ENCODE data around the gene PITPNC1.

PITPNC1 gene

DNA sequence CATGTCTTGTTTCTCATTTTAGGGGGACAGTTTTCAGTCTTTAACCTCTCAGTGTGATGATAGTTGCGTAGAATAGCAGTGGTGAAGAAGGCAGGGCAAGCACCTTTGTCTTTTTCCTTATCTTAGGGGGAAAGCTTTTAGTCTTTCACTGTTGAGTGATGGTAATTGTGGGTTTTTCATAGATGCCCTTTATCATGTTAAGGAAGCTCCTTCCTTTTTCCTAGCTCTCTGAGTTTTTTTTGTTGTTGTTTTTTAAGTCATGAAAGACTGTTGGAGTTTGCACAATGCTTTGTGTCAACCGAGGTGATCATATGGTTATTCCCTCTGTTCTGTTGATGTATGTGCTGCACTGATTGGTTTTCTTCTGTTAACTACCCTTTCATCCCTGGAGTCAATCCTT lies 356.4 kb downstream of the PITPNC1 start:
- no peak overlapping the region for H3K4me3 ChIP-seq (replicated peaks; ENCODE audit: low read depth, low read length)
- no peak for DNase-seq (ENCODE audit: extremely low read depth, low read depth)
- TF ChIP-seq, protein P1, sequence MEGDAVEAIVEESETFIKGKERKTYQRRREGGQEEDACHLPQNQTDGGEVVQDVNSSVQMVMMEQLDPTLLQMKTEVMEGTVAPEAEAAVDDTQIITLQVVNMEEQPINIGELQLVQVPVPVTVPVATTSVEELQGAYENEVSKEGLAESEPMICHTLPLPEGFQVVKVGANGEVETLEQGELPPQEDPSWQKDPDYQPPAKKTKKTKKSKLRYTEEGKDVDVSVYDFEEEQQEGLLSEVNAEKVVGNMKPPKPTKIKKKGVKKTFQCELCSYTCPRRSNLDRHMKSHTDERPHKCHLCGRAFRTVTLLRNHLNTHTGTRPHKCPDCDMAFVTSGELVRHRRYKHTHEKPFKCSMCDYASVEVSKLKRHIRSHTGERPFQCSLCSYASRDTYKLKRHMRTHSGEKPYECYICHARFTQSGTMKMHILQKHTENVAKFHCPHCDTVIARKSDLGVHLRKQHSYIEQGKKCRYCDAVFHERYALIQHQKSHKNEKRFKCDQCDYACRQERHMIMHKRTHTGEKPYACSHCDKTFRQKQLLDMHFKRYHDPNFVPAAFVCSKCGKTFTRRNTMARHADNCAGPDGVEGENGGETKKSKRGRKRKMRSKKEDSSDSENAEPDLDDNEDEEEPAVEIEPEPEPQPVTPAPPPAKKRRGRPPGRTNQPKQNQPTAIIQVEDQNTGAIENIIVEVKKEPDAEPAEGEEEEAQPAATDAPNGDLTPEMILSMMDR (IDR thresholded peaks at IDR 0.05; ENCODE audit: low read depth, low read length, missing control alignments), result no peak

DNA sequence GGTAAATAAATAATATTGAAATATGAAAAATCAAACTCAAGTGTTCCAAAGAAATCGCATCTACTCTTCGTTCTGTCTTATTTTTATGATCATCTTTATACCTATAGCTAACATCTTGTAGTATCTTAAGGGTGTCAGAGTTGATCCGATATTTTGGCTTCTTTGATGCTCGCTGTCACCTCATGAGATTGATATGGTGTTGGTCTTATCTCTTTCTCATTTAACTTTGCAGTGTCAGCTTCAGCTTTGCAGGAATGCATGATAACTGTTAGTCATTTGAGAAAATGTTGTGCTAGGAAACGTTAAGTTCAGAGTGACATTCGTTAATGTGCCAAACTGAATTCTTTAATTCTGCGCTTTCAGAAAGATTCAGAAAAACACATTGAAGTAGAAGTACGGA lies 360.1 kb downstream of the PITPNC1 start:
- DNase-seq (ENCODE audit: extremely low read depth, low read depth), result no peak
- TF ChIP-seq, protein P1 (IDR thresholded peaks at IDR 0.05; ENCODE audit: low read depth, low read length, missing control alignments), result no peak
- H3K4me3 ChIP-seq (replicated peaks; ENCODE audit: low read depth, low read length), result no peak overlapping the region

DNA sequence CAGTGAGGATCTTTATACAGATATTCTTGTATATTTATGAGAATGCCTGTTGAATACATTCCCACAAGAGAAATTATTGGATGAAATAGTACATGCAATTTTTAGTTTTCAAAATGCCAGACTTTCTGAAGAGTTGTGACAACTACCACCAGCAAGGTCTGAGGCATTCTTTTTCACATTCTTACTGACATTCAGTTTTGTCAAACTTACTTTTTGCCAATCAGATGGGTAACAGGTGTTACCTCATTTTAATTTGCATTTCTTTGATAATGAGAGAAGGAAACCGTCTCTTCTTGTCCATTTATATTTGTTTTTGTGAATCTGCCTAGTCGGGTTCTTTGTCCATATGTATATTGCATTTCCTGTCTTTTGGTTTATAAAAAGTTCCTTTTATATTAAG lies 364.9 kb downstream of the PITPNC1 start:
- H3K4me3 ChIP-seq (replicated peaks; ENCODE audit: low read depth, low read length), result no peak overlapping the region
- DNase-seq (ENCODE audit: extremely low read depth, low read depth), result no peak
- TF ChIP-seq, protein P1 (IDR thresholded peaks at IDR 0.05; ENCODE audit: low read depth, low read length, missing control alignments), result no peak
